ENCODE results near the gene BPIFA3.

The BPIFA3 gene

GRCh38 chr20:33239979-33240736, 23.0 kb downstream of the BPIFA3 start:
- CTCF ChIA-PET = no interaction called here
- POLR2A ChIA-PET = no interaction called here
- TF ChIP-seq LEF1 (IDR thresholded peaks at IDR 0.05; ENCODE audit: borderline replicate concordance) = no peak
- no peak for TF ChIP-seq SUZ12 (IDR thresholded peaks at IDR 0.05)
- DNase-seq (ENCODE audit: extremely low spot score) = no peak

GRCh38 chr20:33240923-33241322, 23.8 kb downstream of the BPIFA3 start:
- CTCF ChIA-PET = no interaction called here
- TF ChIP-seq ARNT (IDR thresholded peaks at IDR 0.05) (no peak), FOXM1 (IDR thresholded peaks at IDR 0.05; ENCODE audit: borderline replicate concordance) (no peak), FOXK2 (IDR thresholded peaks at IDR 0.05) (no peak), LEF1 (IDR thresholded peaks at IDR 0.05; ENCODE audit: borderline replicate concordance) (no peak), L3MBTL2 (conservative IDR thresholded peaks at IDR 0.05) (no peak), SP1 (IDR thresholded peaks at IDR 0.05) (no peak), TARDBP (IDR thresholded peaks at IDR 0.05) (no peak), PKNOX1 (IDR thresholded peaks at IDR 0.05) (no peak), SUZ12 (IDR thresholded peaks at IDR 0.05) (no peak), ELF4 (IDR thresholded peaks at IDR 0.05) (no peak), BHLHE40 (IDR thresholded peaks at IDR 0.05; ENCODE audit: borderline replicate concordance) (no peak), FOXA1 (IDR thresholded peaks at IDR 0.05) (no peak), ZNF384 (IDR thresholded peaks at IDR 0.05) (no peak), HDGF (IDR thresholded peaks at IDR 0.05; ENCODE audit: borderline replicate concordance) (no peak), CTBP1 (IDR thresholded peaks at IDR 0.05; ENCODE audit: borderline replicate concordance) (no peak), NFRKB (IDR thresholded peaks at IDR 0.05) (no peak)
- POLR2A ChIA-PET = no interaction called here

GRCh38 chr20:33242319-33243100, 25.4 kb downstream of the BPIFA3 start:
- ChIA-PET POLR2A (no interaction called here), CTCF (no interaction called here)
- DNase-seq (ENCODE audit: extremely low spot score) = no peak
- TF ChIP-seq FOXM1 (IDR thresholded peaks at IDR 0.05; ENCODE audit: borderline replicate concordance) (no peak), SP1 (IDR thresholded peaks at IDR 0.05) (no peak), ZNF384 (IDR thresholded peaks at IDR 0.05) (no peak), ELF4 (IDR thresholded peaks at IDR 0.05) (no peak), SUZ12 (IDR thresholded peaks at IDR 0.05) (no peak), HDGF (IDR thresholded peaks at IDR 0.05; ENCODE audit: borderline replicate concordance) (no peak)

More at GRCh38 chr20:33240923-33241322, 23.8 kb downstream of the BPIFA3 start:
- DNase-seq (ENCODE audit: extremely low spot score) = no peak

GRCh38 chr20:33246077-33246476, 28.9 kb downstream of the BPIFA3 start:
- TF ChIP-seq PKNOX1 (IDR thresholded peaks at IDR 0.05) (no peak), FOXM1 (IDR thresholded peaks at IDR 0.05; ENCODE audit: borderline replicate concordance) (no peak)
- DNase-seq (ENCODE audit: extremely low spot score) = no peak
- ChIA-PET CTCF (no interaction called here), POLR2A (no interaction called here)

GRCh38 chr20:33249456-33249855, 32.3 kb downstream of the BPIFA3 start:
- CTCF ChIA-PET = no interaction called here
- no peak for TF ChIP-seq NFRKB (IDR thresholded peaks at IDR 0.05)
- no peak for TF ChIP-seq FOXK2 (IDR thresholded peaks at IDR 0.05)
- no peak for TF ChIP-seq LEF1 (IDR thresholded peaks at IDR 0.05; ENCODE audit: borderline replicate concordance)
- TF ChIP-seq TARDBP (IDR thresholded peaks at IDR 0.05) = no peak
- no peak for TF ChIP-seq SP1 (IDR thresholded peaks at IDR 0.05)
- TF ChIP-seq BHLHE40 (IDR thresholded peaks at IDR 0.05; ENCODE audit: borderline replicate concordance) = no peak
- no peak for TF ChIP-seq FOXM1 (IDR thresholded peaks at IDR 0.05; ENCODE audit: borderline replicate concordance)
- TF ChIP-seq PKNOX1 (IDR thresholded peaks at IDR 0.05) = no peak
- no peak for TF ChIP-seq ARNT (IDR thresholded peaks at IDR 0.05)
- no peak for DNase-seq (ENCODE audit: extremely low spot score)
- POLR2A ChIA-PET = no interaction called here

- ChIA-PET POLR2A (interaction anchor here (0.7 kb wide), 1 partner anchor 38 kb away, joined by 3 read pairs; no protein-coding TSS in a partner anchor), CTCF (no interaction called here)
- TF ChIP-seq L3MBTL2 (conservative IDR thresholded peaks at IDR 0.05) (no peak), PKNOX1 (IDR thresholded peaks at IDR 0.05) (no peak), CTBP1 (IDR thresholded peaks at IDR 0.05; ENCODE audit: borderline replicate concordance) (no peak), ARNT (IDR thresholded peaks at IDR 0.05) (no peak), FOXK2 (IDR thresholded peaks at IDR 0.05) (no peak), SUZ12 (IDR thresholded peaks at IDR 0.05) (no peak), BHLHE40 (IDR thresholded peaks at IDR 0.05; ENCODE audit: borderline replicate concordance) (no peak), HDGF (IDR thresholded peaks at IDR 0.05; ENCODE audit: borderline replicate concordance) (no peak), TARDBP (IDR thresholded peaks at IDR 0.05) (no peak), SP1 (IDR thresholded peaks at IDR 0.05) (no peak), ELF4 (IDR thresholded peaks at IDR 0.05) (no peak), LEF1 (IDR thresholded peaks at IDR 0.05; ENCODE audit: borderline replicate concordance) (no peak)
- DNase-seq (ENCODE audit: extremely low spot score) = no peak
Measured at GRCh38 chr20:33250666-33251065, 33.5 kb downstream of the BPIFA3 start.

All from HEK293T (cell line).